GM19043 (cell line): ENCODE results near the gene SCGB1C2.
"Not testable (repeated sequence)": the region's sequence is repeated elsewhere in the genome, so short reads cannot be mapped to it uniquely, and the experiment has no call there.

ENCODE experiments used
- ATAC-seq: cut with Tn5 transposase; IDR thresholded peaks from one replicate; pipeline ENCODE4 v1.9.1; 2021; ENCODE audit warnings: low read depth; ENCODE audit not compliant: unreplicated experiment

The SCGB1C2 gene

GRCh38 chr17:165939-166338, 28.6 kb downstream of the SCGB1C2 start:
- ATAC-seq = no peak

- not testable (repeated sequence) for ATAC-seq
Observed at GRCh38 chr17:168614-169013, 31.2 kb downstream of the SCGB1C2 start.

GRCh38 chr17:170130-170670, 32.8 kb downstream of the SCGB1C2 start:
- no peak for ATAC-seq

- ATAC-seq = no peak
Observed at GRCh38 chr17:171871-172270, 34.5 kb downstream of the SCGB1C2 start.

- ATAC-seq = no peak
Observed at GRCh38 chr17:172401-172800, 35.0 kb downstream of the SCGB1C2 start.

DNA sequence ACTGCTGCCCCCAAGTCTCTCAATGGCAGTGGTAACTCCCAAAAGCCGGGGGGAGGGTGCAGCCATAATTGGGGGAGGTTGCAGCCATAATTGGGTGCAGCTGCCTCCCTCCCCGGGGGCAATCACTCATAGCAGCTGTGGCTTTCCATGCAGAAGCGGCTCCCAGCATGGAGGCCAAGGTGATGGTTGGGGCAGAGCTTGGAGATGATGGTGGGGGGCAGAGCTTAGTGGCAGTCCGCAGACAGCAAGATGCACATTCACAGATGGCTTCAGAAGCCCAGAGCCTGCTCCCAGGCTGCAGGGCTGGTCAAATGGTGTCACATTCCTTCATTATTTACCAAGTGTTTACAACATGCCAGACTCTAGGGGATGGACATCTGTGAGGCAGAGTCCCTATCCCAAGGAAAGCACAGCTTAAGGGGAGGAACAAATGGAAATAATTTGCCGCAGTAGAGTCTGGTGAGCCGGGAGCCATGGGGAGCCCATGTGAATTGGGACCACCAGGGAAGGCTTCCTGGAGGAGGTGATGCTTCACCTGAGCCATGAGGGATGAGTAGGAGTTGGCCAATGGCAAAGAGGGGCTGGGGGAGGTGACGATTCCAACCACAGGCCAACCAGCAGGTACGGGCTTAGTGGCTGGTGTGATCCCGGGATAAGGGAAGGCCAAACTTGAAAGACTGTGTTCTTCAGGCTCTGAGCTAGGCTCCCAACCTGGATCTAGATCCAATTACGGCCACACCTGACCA, 36.0 kb downstream of the SCGB1C2 start:
- no peak for ATAC-seq

DNA sequence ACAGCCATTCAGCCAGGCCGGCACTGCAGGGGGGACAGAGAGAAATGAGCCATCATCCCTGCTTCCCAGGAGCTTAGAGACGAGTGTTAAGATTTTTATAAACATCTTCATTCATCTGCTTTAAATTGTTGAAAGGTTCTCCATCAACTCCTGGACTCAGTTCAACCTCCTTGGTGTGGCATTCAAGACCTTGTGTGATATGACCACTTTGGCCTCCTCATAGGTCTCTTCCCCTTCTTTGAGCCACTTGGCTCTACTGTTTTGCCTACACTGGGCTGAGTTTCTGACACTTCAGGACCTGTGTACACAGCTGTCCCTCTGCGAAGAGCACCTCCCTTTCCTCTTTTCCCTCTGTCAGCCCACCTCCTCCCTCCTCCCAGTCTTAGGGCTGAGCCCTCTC, 39.8 kb downstream of the SCGB1C2 start:
- ATAC-seq = no peak

DNA sequence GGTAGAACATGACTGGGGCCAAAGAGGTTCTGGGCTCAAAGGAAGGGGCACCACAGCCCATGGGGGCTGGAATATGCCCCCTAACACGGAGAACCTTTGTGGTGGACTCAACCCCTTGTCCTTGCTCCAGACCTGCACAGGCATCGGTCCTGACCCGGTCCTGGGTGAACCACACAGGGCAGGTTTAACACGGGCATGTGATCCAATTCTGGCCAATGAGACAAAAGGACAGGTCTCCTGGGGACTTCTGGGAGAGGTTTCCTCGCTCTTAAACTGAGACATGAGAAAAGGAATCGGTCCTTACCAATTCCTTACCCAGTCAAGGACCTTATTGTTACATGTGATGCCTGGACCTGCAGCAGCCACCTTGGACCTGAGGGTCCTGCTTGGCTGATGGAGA, 40.4 kb downstream of the SCGB1C2 start:
- no peak for ATAC-seq

- no peak for ATAC-seq
Observed at GRCh38 chr17:178292-179065, 41.1 kb downstream of the SCGB1C2 start.

- no peak for ATAC-seq
Observed at GRCh38 chr17:179066-179432, 41.7 kb downstream of the SCGB1C2 start.

GRCh38 chr17:179781-180380, 42.5 kb downstream of the SCGB1C2 start:
- no peak for ATAC-seq

- ATAC-seq = no peak
Observed at GRCh38 chr17:180381-181244, 43.2 kb downstream of the SCGB1C2 start.

GRCh38 chr17:181245-182049, 44.1 kb downstream of the SCGB1C2 start, which contains the start of gene DOC2B:
Gene DOC2B, minus strand, starts transcription at chr17:181650. Its CDS starts 171 bp downstream, at chr17:181479.
- no peak for ATAC-seq

GRCh38 chr17:182050-182751, 44.8 kb downstream of the SCGB1C2 start:
- no peak for ATAC-seq

DNA sequence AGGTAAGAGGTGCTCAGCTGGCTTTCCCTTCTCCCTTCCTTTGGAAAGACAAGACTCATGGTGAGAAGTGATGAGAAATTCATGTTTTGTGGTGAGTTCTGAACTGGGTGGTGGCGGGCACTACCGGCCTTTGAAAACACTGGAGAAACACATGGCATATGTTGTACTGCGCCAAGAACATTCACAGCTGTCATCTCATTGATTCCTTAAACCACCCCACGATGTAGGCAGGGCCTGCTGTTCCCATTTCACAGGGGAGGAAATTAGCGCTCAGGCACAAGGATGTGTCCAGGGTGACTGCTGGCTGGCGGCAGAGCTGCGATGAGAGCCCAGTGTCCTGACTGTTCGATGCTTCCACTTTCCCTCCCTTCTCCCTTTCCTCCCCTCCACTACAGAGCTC, 45.7 kb downstream of the SCGB1C2 start:
- no peak for ATAC-seq

GRCh38 chr17:185445-186138, 48.2 kb downstream of the SCGB1C2 start:
- ATAC-seq = no peak

- no peak for ATAC-seq
Observed at GRCh38 chr17:187130-187529, 49.8 kb downstream of the SCGB1C2 start.
